GM12891 (cell line): ENCODE measurements around the gene NRP1.

ENCODE experiments used
- PAX5 ChIP-seq: IDR thresholded peaks from 2 replicates; pipeline ENCODE4 v1.6.1; 2011; ENCODE audit warnings: low read length, moderate library complexity, mild to moderate bottlenecking; ENCODE audit not compliant: insufficient read depth, severe bottlenecking
- POLR2A ChIP-seq: IDR thresholded peaks from 2 replicates; pipeline ENCODE4 v1.6.1; 2011; ENCODE audit warnings: low read depth, low read length, control low read depth
- POLR2AphosphoS5 ChIP-seq: IDR thresholded peaks from 2 replicates; pipeline ENCODE4 v1.6.1; 2011; ENCODE audit warnings: low read depth, low read length, control low read depth
- POU2F2 ChIP-seq: IDR thresholded peaks from 2 replicates; pipeline ENCODE4 v1.6.1; 2011; ENCODE audit warnings: low read depth, mild to moderate bottlenecking, control low read depth, low read length, moderate library complexity
- SPI1 ChIP-seq: IDR thresholded peaks from 2 replicates; pipeline ENCODE4 v1.6.1; 2011; ENCODE audit warnings: low read depth, low read length, control low read depth
- TAF1 ChIP-seq: IDR thresholded peaks from 2 replicates; pipeline ENCODE4 v1.6.1; 2011; ENCODE audit warnings: low read depth, low read length, control low read depth

- TF ChIP-seq TAF1, result no peak
- TF ChIP-seq POLR2AphosphoS5, result no peak
- TF ChIP-seq POLR2A, result no peak
- TF ChIP-seq SPI1, result no peak
- TF ChIP-seq POU2F2, result no peak
- TF ChIP-seq PAX5, result no peak
These were observed 178.5 kb downstream of the NRP1 start for GRCh38 chr10:33155720-33156638.
